SU-DHL-6 (cell line): ENCODE measurements around the gene CASP9.

Experiments used
- H2AFZ ChIP-seq: fragments of 200-600 bp; sonication (generic); 2 replicates; pipeline ENCODE4 v1.6.1; 2014; ENCODE audit warnings: low read depth, mild to moderate bottlenecking, moderate library complexity, mixed read lengths, antibody characterized with exemption, low read length; ENCODE audit not compliant: severe bottlenecking
- H3F3A ChIP-seq: fragments of 200-600 bp; shearing (Covaris generic); 2 replicates; pipeline ENCODE4 v1.6.0; 2016; ENCODE audit warnings: antibody characterized with exemption, mild to moderate bottlenecking; ENCODE audit not compliant: insufficient read depth
- H3K27ac ChIP-seq: fragments of 200-600 bp; sonication (generic); 2 replicates; pipeline ENCODE4 v1.5.1; 2016; ENCODE audit warnings: low read depth, mild to moderate bottlenecking, low read length, moderate library complexity, mixed read lengths
- H3K27me3 ChIP-seq: fragments of 200-600 bp; sonication (generic), shearing (Covaris generic); 2 replicates; pipeline ENCODE4 v1.6.0; 2014; ENCODE audit warnings: mild to moderate bottlenecking, low read length
- H3K36me3 ChIP-seq: fragments of 200-600 bp; sonication (generic); 2 replicates; pipeline ENCODE4 v1.6.1; 2014; ENCODE audit warnings: mild to moderate bottlenecking, low read length, mixed read lengths
- H3K4me2 ChIP-seq: fragments of 300-600, 200-600 bp; shearing (Covaris generic), sonication (generic); 2 replicates; pipeline ENCODE4 v1.6.0; 2014; ENCODE audit warnings: low read length, low read depth, mild to moderate bottlenecking; ENCODE audit not compliant: poor library complexity, severe bottlenecking
- H3K4me3 ChIP-seq: fragments of 200-600 bp; sonication (generic); 2 replicates; pipeline ENCODE4 v1.5.1; 2014; ENCODE audit warnings: antibody characterized with exemption, low read length, mild to moderate bottlenecking, mixed read lengths; ENCODE audit not compliant: insufficient read depth, poor library complexity, severe bottlenecking
- H3K79me2 ChIP-seq: fragments of 200-600 bp; sonication (generic); 2 replicates; pipeline ENCODE4 v1.6.1; 2014; ENCODE audit warnings: mild to moderate bottlenecking, low read length, moderate library complexity; ENCODE audit not compliant: insufficient read depth
- H3K9ac ChIP-seq: fragments of 200-600 bp; sonication (generic); 2 replicates; pipeline ENCODE4 v1.7.0; 2014; ENCODE audit warnings: mild to moderate bottlenecking, low read length
- H3K9me2 ChIP-seq: fragments of 200-600 bp; sonication (generic); replicated peaks from 2 replicates; pipeline ENCODE4 v1.6.1; 2014; ENCODE audit warnings: low read length; ENCODE audit not compliant: insufficient read depth
- H3K9me3 ChIP-seq: fragments of 200-600 bp; sonication (generic); 2 replicates; pipeline ENCODE4 v1.6.1; 2014; ENCODE audit warnings: low read length, mixed read lengths; ENCODE audit not compliant: insufficient read depth
- H4K20me1 ChIP-seq: fragments of 200-600 bp; sonication (generic); 2 replicates; pipeline ENCODE4 v1.6.1; 2014; ENCODE audit warnings: low read depth, mild to moderate bottlenecking, antibody characterized with exemption, low read length, moderate library complexity, mixed read lengths
- CTCF ChIP-seq: fragments of 200-600 bp; sonication (generic); IDR thresholded peaks from one replicate; pipeline ENCODE4 v1.5.1; 2017; ENCODE audit warnings: antibody characterized with exemption, mild to moderate bottlenecking, low read length, moderate library complexity; ENCODE audit not compliant: insufficient read depth, poor library complexity, severe bottlenecking
- EZH2phosphoT487 ChIP-seq: fragments of 200-600 bp; sonication (generic), shearing (Covaris generic); conservative IDR thresholded peaks from 2 replicates; pipeline ENCODE4 v1.6.1; 2018; ENCODE audit warnings: mild to moderate bottlenecking, antibody characterized with exemption, low read length, moderate library complexity, mixed read lengths

The CASP9 gene

GRCh38 chr1:15540186-15540585, 16.2 kb upstream of the CASP9 start:
- H3K4me3 ChIP-seq = no peak overlapping the region
- H3K9me3 ChIP-seq = no peaks in the 10 kb centered on the region
- no peaks in the 10 kb centered on the region for H4K20me1 ChIP-seq
- H3F3A ChIP-seq = no peaks in the 10 kb centered on the region
- H3K27ac ChIP-seq = no peak overlapping the region
- H3K9ac ChIP-seq = no peak overlapping the region
- TF ChIP-seq CTCF (no peak), EZH2phosphoT487 (no peak)
- H2AFZ ChIP-seq = no peak overlapping the region
- no peaks in the 10 kb centered on the region for H3K27me3 ChIP-seq
- no peak overlapping the region for H3K4me2 ChIP-seq
- H3K36me3 ChIP-seq = peaks cover 10% of the 10 kb centered on the region; the same call in 1 of the 2 replicates
- H3K79me2 ChIP-seq = no peaks in the 10 kb centered on the region
- H3K9me2 ChIP-seq = no peaks in the 10 kb centered on the region

GRCh38 chr1:15538771-15539170, 14.8 kb upstream of the CASP9 start:
- Histone ChIP-seq H3K4me2 (no peak overlapping the region), H3K9ac (no peak overlapping the region), H3F3A (no peaks in the 10 kb centered on the region), H3K27ac (no peak overlapping the region), H2AFZ (no peak overlapping the region), H3K27me3 (no peaks in the 10 kb centered on the region), H4K20me1 (no peaks in the 10 kb centered on the region), H3K79me2 (no peaks in the 10 kb centered on the region), H3K36me3 (peaks cover 5% of the 10 kb centered on the region; the same call in 1 of the 2 replicates), H3K4me3 (no peak overlapping the region), H3K9me3 (no peaks in the 10 kb centered on the region), H3K9me2 (no peaks in the 10 kb centered on the region)
- no peak for TF ChIP-seq CTCF
- TF ChIP-seq EZH2phosphoT487 = no peak

GRCh38 chr1:15531682-15532081, 7.7 kb upstream of the CASP9 start:
- H3F3A ChIP-seq = no peaks in the 10 kb centered on the region; the same call in 1 of the 2 replicates
- H2AFZ ChIP-seq = no peak overlapping the region
- H3K79me2 ChIP-seq = peaks cover 10% of the 10 kb centered on the region
- H3K4me2 ChIP-seq = no peak overlapping the region
- no peaks in the 10 kb centered on the region for H4K20me1 ChIP-seq
- TF ChIP-seq EZH2phosphoT487 (no peak), CTCF (no peak)
- H3K9me3 ChIP-seq = no peaks in the 10 kb centered on the region
- no peak overlapping the region for H3K9ac ChIP-seq
- H3K9me2 ChIP-seq = no peaks in the 10 kb centered on the region
- no peak overlapping the region for H3K4me3 ChIP-seq
- no peak overlapping the region for H3K27ac ChIP-seq
- H3K36me3 ChIP-seq = peaks cover 5% of the 10 kb centered on the region; the same call in 1 of the 2 replicates
- no peaks in the 10 kb centered on the region for H3K27me3 ChIP-seq

- H3K9me3 ChIP-seq = no peaks in the 10 kb centered on the region
- no peak overlapping the region for H3K4me2 ChIP-seq
- H3F3A ChIP-seq = peaks cover 2% of the 10 kb centered on the region
- TF ChIP-seq EZH2phosphoT487 (no peak), CTCF (no peak)
- no peak overlapping the region for H3K9ac ChIP-seq
- peaks cover 10% of the 10 kb centered on the region for H3K79me2 ChIP-seq
- H4K20me1 ChIP-seq = no peaks in the 10 kb centered on the region
- no peak overlapping the region for H2AFZ ChIP-seq
- H3K9me2 ChIP-seq = no peaks in the 10 kb centered on the region
- H3K27me3 ChIP-seq = no peaks in the 10 kb centered on the region
- H3K36me3 ChIP-seq = no peaks in the 10 kb centered on the region
- no peak overlapping the region for H3K4me3 ChIP-seq
- no peak overlapping the region for H3K27ac ChIP-seq
Measured at GRCh38 chr1:15531003-15531402, 7.0 kb upstream of the CASP9 start.
